ENCODE results near the gene WDR26. TPM values are rescaled to one million over a fixed set of nuclear protein-coding genes. Genes with fewer than 3 reads are reported as not detected.

WDR26 gene
- total RNA-seq, 1 donor from 2014 or later: 79.5 TPM

DNA sequence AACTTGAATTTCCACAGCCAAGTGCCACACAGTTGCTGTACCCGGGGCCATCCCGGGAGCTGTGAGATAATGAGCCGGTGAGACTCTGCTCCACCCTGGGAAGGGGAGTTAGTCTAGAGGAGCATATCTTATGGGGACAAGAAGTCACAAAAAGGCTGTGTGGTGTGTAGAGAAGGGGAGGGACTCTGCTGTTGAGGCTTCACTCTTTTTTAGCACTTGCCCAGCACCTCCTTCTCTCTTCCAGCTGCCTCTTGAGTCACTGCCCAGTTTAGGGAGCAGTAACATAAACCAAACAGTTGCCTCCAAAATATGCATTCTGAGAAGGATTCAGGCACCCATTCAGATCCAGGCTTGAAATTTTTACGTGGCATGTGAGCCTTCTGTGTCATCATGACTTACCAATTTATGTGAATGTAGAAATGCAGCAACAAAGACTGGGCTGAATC lies 744 bp upstream of the WDR26 start:
- Mint-ChIP-seq H3K9me3 (ENCODE audit: low read depth) (no peaks in the 10 kb centered on the region), H3K27me3 (ENCODE audit: low read depth) (no peaks in the 10 kb centered on the region), H3K36me3 (ENCODE audit: low read depth) (peaks cover 2% of the 10 kb centered on the region), H3K4me3 (ENCODE audit: unreplicated experiment) (peak overlapping the region; percentile 90), H3K27ac (ENCODE audit: unreplicated experiment) (peak overlapping the region; percentile 99), H3K4me1 (ENCODE audit: low read depth) (peaks cover 48% of the 10 kb centered on the region)
- DNase-seq (ENCODE audit: low spot score): no peak
- TF ChIP-seq, protein P1, sequence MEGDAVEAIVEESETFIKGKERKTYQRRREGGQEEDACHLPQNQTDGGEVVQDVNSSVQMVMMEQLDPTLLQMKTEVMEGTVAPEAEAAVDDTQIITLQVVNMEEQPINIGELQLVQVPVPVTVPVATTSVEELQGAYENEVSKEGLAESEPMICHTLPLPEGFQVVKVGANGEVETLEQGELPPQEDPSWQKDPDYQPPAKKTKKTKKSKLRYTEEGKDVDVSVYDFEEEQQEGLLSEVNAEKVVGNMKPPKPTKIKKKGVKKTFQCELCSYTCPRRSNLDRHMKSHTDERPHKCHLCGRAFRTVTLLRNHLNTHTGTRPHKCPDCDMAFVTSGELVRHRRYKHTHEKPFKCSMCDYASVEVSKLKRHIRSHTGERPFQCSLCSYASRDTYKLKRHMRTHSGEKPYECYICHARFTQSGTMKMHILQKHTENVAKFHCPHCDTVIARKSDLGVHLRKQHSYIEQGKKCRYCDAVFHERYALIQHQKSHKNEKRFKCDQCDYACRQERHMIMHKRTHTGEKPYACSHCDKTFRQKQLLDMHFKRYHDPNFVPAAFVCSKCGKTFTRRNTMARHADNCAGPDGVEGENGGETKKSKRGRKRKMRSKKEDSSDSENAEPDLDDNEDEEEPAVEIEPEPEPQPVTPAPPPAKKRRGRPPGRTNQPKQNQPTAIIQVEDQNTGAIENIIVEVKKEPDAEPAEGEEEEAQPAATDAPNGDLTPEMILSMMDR (IDR thresholded peaks at IDR 0.05): no peak

DNA sequence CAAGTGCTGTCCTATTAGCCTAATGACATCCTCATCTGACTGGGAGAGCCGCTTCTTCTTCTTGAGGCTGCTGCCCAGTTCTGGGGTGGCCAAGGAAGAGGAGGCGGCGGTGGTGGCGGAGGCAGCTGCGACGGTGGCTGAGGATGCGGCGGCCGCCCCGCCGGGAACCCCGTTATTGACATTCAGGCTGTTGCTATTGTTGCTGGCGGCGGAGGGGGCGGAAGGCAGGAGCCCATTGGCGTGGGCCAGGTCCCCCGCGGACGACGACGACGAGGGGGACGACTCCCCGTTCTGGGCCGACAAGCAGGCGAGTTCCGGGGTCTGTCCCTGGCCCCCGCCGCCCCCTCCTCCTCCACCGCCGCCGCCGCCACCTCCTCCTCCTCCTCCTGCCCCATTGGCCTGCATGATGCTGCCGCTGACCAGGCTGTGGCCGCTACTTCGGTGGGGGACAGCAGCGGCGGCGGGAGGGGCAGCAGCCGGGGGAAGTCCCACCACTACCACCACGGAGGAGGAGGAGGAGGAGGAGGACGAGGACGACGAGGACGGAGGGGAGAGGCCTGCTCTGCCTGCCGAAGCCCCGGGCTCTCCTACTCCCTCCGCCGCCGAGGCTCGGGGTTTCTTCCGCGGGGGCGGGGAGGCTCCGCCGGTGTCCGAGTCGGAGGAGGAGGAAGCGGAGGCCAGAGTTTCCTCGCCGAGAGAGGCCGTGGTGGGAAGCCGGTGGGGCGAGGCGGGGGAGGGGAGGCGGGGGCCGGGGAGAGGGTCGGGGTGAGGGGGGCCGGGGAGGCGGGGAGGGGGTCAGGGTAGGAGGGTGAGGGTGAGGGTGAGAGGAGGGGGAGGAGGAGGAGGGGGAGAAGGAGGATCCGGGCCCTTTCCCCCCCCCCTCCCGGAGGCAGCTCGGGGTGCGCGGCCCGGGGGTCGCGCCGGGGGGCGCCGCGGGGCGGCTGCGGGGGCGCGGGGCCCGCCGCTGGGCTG lies 610 bp downstream of the WDR26 start:
- Mint-ChIP-seq H3K4me3 (ENCODE audit: unreplicated experiment) (peak overlapping the region; percentile 94), H3K27me3 (ENCODE audit: low read depth) (no peaks in the 10 kb centered on the region), H3K36me3 (ENCODE audit: low read depth) (peaks cover 2% of the 10 kb centered on the region), H3K4me1 (ENCODE audit: low read depth) (peaks cover 57% of the 10 kb centered on the region), H3K9me3 (ENCODE audit: low read depth) (no peaks in the 10 kb centered on the region), H3K27ac (ENCODE audit: unreplicated experiment) (peak overlapping the region; percentile 97)
- TF ChIP-seq, protein P1 (IDR thresholded peaks at IDR 0.05): no peak
- no peak for DNase-seq (ENCODE audit: low spot score)

DNA sequence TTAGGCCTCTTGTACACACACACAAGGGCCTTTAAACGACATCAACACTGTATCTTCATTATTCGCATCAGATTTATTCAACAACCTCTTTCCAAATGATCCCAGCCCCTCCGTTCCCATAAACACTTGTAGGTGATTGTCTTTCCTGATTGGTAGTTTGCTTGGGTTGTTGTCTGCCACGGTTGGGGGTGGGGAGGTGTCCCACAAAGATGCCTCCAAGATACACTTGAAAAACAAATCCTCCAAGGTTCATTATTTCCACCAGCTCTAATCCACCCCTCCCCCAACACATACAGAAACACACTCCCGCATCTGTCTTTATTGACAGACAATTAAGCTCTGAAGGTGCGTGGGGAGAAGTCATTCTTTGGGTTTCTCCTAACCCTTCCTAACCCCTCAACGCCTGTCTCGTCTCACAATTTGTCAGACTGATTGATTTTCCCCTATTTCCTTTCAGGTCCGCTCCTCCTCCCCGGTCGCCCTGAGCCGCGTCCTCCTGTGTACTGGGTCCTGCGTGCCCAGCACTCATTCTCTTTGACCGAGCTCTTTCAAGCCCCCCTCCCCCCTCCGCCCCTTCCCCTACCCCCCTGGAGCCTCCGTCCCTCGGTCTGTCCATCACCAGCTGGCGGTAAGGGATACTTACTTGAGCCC lies 1.4 kb downstream of the WDR26 start:
- Mint-ChIP-seq H3K27me3 (ENCODE audit: low read depth) (no peaks in the 10 kb centered on the region), H3K4me1 (ENCODE audit: low read depth) (peaks cover 59% of the 10 kb centered on the region), H3K36me3 (ENCODE audit: low read depth) (peaks cover 4% of the 10 kb centered on the region), H3K4me3 (ENCODE audit: unreplicated experiment) (peak overlapping the region; percentile 94), H3K9me3 (ENCODE audit: low read depth) (no peaks in the 10 kb centered on the region), H3K27ac (ENCODE audit: unreplicated experiment) (peak overlapping the region; percentile 97)
- DNase-seq (ENCODE audit: low spot score): no peak
- TF ChIP-seq, protein P1 (IDR thresholded peaks at IDR 0.05): no peak

DNA sequence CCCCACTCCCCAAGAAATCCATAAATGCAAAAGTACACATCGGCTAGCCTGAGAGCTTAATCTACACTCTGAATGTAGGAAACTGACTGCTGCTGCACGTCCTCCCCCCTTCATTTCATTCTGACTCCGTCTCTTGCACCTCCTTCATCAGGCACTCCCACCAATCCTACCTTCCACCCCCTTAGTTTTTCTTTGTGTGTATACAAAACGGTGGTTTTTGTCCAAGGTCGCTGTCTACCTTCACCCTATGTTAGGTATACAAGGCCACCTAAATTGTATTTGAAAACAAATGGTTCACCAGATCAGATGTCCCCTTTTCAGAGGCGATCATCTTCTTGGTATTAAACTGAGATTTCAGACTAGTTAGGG lies 1.9 kb downstream of the WDR26 start:
- Mint-ChIP-seq H3K27ac (ENCODE audit: unreplicated experiment) (peak overlapping the region; percentile 97), H3K9me3 (ENCODE audit: low read depth) (no peaks in the 10 kb centered on the region), H3K4me1 (ENCODE audit: low read depth) (peaks cover 64% of the 10 kb centered on the region), H3K36me3 (ENCODE audit: low read depth) (peaks cover 5% of the 10 kb centered on the region), H3K4me3 (ENCODE audit: unreplicated experiment) (peak overlapping the region; percentile 94), H3K27me3 (ENCODE audit: low read depth) (no peaks in the 10 kb centered on the region)
- DNase-seq (ENCODE audit: low spot score): no peak
- TF ChIP-seq, protein P1 (IDR thresholded peaks at IDR 0.05): no peak

DNA sequence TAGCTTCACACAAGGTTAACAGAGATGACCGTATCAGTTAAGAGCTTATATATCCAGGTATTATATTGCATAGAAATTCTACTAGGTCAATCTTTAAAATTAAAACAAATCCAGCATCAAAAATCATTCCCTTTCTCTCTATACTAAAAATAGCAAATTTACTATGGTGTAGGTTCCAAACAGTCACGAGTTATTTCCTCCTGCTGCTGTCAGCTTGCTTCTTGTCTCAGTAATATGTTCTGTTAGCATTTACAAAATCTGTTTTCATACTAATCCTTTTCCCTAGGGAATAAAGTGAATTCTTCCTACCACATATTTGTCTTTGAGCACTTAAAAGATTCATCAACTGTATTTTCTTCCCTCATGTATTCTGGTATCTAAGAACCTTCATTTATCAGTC lies 2.5 kb downstream of the WDR26 start:
- DNase-seq (ENCODE audit: low spot score): no peak
- Mint-ChIP-seq H3K9me3 (ENCODE audit: low read depth) (no peaks in the 10 kb centered on the region), H3K27ac (ENCODE audit: unreplicated experiment) (peak overlapping the region; percentile 97), H3K4me3 (ENCODE audit: unreplicated experiment) (peak overlapping the region; percentile 94), H3K4me1 (ENCODE audit: low read depth) (peaks cover 70% of the 10 kb centered on the region), H3K27me3 (ENCODE audit: low read depth) (no peaks in the 10 kb centered on the region), H3K36me3 (ENCODE audit: low read depth) (peaks cover 5% of the 10 kb centered on the region)
- TF ChIP-seq, protein P1 (IDR thresholded peaks at IDR 0.05): no peak

Data from chondrocyte (in vitro differentiated cells).